Measurements from ENCODE around the gene ERCC3. TPM values are rescaled to one million over a fixed set of nuclear protein-coding genes. Genes with fewer than 3 reads are reported as not detected.

The ERCC3 gene
- polyA plus RNA-seq, 1 of the 3 experiments (the other 2 are of a cell fraction), result 84.8 TPM

DNA sequence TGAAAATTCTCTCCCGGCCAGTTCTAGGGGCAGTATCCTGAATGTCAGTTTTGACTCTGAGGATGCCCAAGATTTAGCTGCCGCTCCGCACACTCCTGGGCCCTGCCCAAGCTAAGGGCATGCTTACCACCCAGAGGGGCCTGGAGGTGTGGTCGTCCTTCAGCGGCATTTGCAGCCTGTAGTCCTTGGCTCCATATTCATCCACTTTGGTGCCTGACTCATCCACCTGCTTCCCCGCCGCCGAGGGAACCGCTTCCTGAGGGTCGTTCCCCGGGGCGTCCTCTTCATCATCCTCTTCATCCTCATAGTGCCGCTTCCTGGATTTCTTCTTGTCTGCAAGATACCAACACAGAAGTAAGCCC is 577 bp downstream of the ERCC3 start:
- no peaks in the 10 kb centered on the region for H3K9me3 ChIP-seq
- DNase-seq, result peak; percentile 32
- H3K9me2 ChIP-seq, result no peaks in the 10 kb centered on the region
- H3F3A ChIP-seq (replicated peaks; ENCODE audit: insufficient read depth), result peaks cover under 1% of the 10 kb centered on the region
- ChIA-PET POLR2A (interaction anchor here (0.6 to 1.9 kb wide), 7 partner anchors 13 to 239 kb away, joined by 3 to 7 read pairs (median 4); no protein-coding TSS in a partner anchor), CTCF (interaction anchor here (0.9 to 3.8 kb wide), 5 partner anchors 63 to 299 kb away, joined by 3 to 14 read pairs (median 4); no protein-coding TSS in a partner anchor)
- peak overlapping the region; percentile 92 for H3K9ac ChIP-seq
- peak overlapping the region; percentile 93 to 98 for H3K4me3 ChIP-seq (ENCODE audit: low read depth in 2 of 2, low read length in 1 of 2)
- peaks cover 0 to 4% of the 10 kb centered on the region in 2 experiments; a peak in 1 of 4 replicates for H3K4me1 ChIP-seq (ENCODE audit: control insufficient read depth in 1 of 2, insufficient read depth in 2 of 2, low read depth in 1 of 2, low read length in 1 of 2)
- no peaks in the 10 kb centered on the region for H4K20me1 ChIP-seq (ENCODE audit: insufficient read depth)
- H3K36me3 ChIP-seq (replicated peaks in 1 of 2; ENCODE audit: control insufficient read depth in 1 of 2, insufficient read depth in 2 of 2, low read length in 1 of 2), result peaks cover 37 to 45% of the 10 kb centered on the region in 2 experiments
- peak overlapping the region; percentile 89; the same call in 1 of the 2 replicates for H2AFZ ChIP-seq (ENCODE audit: low read depth)
- H3K27me3 ChIP-seq (ENCODE audit: insufficient read depth), result no peaks in the 10 kb centered on the region
- H3K27ac ChIP-seq (ENCODE audit: low read depth in 2 of 2, low read length in 1 of 2), result peak overlapping the region; percentile 65 to 77; a peak in 3 of 4 replicates
- TF ChIP-seq NFIC (IDR thresholded peaks at IDR 0.05; ENCODE audit: borderline replicate concordance), result no peak
- TF ChIP-seq, protein P1, sequence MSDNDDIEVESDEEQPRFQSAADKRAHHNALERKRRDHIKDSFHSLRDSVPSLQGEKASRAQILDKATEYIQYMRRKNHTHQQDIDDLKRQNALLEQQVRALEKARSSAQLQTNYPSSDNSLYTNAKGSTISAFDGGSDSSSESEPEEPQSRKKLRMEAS (IDR thresholded peaks at IDR 0.05; ENCODE audit: low read depth), result no peak
- no peak for TF ChIP-seq FOSL2 (IDR thresholded peaks at IDR 0.05; ENCODE audit: borderline replicate concordance, low read depth)
- TF ChIP-seq GATA2 (CRISPR knock-in tag; IDR thresholded peaks at IDR 0.05), result no peak
- TF ChIP-seq ELF1 (IDR thresholded peaks at IDR 0.05), result no peak
- TF ChIP-seq RFX5 (IDR thresholded peaks at IDR 0.05; ENCODE audit: low read length), result no peak
- no peak for TF ChIP-seq TEAD4 (IDR thresholded peaks at IDR 0.05; ENCODE audit: borderline replicate concordance, insufficient read depth)
- no peak for TF ChIP-seq TAF1 (IDR thresholded peaks at IDR 0.05; ENCODE audit: borderline replicate concordance, low read depth, low read length)
- no peak for TF ChIP-seq SIN3A (IDR thresholded peaks at IDR 0.05; ENCODE audit: borderline replicate concordance, low read depth, low read length)
- no peak for TF ChIP-seq CHD2 (IDR thresholded peaks at IDR 0.05; ENCODE audit: low read length, partially characterized antibody)
- TF ChIP-seq YY1 (IDR thresholded peaks at IDR 0.05; ENCODE audit: low read depth), result no peak
- TF ChIP-seq FOXJ3 (CRISPR knock-in tag; IDR thresholded peaks at IDR 0.05), result no peak
- TF ChIP-seq, protein P2, sequence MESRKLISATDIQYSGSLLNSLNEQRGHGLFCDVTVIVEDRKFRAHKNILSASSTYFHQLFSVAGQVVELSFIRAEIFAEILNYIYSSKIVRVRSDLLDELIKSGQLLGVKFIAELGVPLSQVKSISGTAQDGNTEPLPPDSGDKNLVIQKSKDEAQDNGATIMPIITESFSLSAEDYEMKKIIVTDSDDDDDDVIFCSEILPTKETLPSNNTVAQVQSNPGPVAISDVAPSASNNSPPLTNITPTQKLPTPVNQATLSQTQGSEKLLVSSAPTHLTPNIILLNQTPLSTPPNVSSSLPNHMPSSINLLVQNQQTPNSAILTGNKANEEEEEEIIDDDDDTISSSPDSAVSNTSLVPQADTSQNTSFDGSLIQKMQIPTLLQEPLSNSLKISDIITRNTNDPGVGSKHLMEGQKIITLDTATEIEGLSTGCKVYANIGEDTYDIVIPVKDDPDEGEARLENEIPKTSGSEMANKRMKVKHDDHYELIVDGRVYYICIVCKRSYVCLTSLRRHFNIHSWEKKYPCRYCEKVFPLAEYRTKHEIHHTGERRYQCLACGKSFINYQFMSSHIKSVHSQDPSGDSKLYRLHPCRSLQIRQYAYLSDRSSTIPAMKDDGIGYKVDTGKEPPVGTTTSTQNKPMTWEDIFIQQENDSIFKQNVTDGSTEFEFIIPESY (IDR thresholded peaks at IDR 0.05; ENCODE audit: borderline replicate concordance, low read depth), result no peak
- H3K4me2 ChIP-seq, result peak overlapping the region; percentile 90
- WGBS (ENCODE audit: low lambda C conversion rate), result 0% methylated on average over 10 of the region's 13 CpGs
- peaks cover 44% of the 10 kb centered on the region for H3K79me2 ChIP-seq (ENCODE audit: insufficient read depth)

DNA sequence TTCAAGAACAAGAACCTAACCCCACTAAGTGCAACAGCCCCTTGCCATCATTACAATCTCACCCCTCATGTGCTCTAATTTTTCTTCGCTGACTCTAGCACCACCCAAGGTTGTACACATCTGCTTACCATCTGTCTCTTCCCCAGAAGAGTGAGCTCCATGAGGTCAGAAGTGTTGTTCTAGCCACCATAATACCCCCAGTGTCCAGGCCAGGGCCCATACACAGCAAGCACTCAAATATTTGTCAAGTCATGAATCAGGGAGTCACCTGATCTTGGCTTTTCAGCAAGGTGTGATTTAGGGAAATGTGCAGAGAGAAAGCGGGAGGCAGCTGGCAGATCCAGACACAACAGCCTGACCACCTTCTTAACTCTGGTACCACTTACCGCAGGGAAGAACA is 5.7 kb downstream of the ERCC3 start:
- Histone ChIP-seq H3K9me3 (no peaks in the 10 kb centered on the region), H3K4me3 (ENCODE audit: low read depth in 2 of 2, low read length in 1 of 2) (no peak overlapping the region), H3K27me3 (ENCODE audit: insufficient read depth) (no peaks in the 10 kb centered on the region), H3K79me2 (ENCODE audit: insufficient read depth) (peaks cover 52% of the 10 kb centered on the region), H3K4me1 (ENCODE audit: control insufficient read depth in 1 of 2, insufficient read depth in 2 of 2, low read depth in 1 of 2, low read length in 1 of 2) (peaks cover 0 to 3% of the 10 kb centered on the region in 2 experiments; a peak in 1 of 4 replicates), H2AFZ (ENCODE audit: low read depth) (no peak overlapping the region), H3K4me2 (no peak overlapping the region), H3K36me3 (replicated peaks in 1 of 2; ENCODE audit: control insufficient read depth in 1 of 2, insufficient read depth in 2 of 2, low read length in 1 of 2) (peaks cover 80 to 94% of the 10 kb centered on the region in 2 experiments), H3K9ac (no peak overlapping the region), H3K9me2 (no peaks in the 10 kb centered on the region), H3F3A (replicated peaks; ENCODE audit: insufficient read depth) (no peaks in the 10 kb centered on the region), H4K20me1 (ENCODE audit: insufficient read depth) (no peaks in the 10 kb centered on the region), H3K27ac (ENCODE audit: low read depth in 2 of 2, low read length in 1 of 2) (no peak overlapping the region)
- TF ChIP-seq, protein P3, sequence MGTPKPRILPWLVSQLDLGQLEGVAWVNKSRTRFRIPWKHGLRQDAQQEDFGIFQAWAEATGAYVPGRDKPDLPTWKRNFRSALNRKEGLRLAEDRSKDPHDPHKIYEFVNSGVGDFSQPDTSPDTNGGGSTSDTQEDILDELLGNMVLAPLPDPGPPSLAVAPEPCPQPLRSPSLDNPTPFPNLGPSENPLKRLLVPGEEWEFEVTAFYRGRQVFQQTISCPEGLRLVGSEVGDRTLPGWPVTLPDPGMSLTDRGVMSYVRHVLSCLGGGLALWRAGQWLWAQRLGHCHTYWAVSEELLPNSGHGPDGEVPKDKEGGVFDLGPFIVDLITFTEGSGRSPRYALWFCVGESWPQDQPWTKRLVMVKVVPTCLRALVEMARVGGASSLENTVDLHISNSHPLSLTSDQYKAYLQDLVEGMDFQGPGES (IDR thresholded peaks at IDR 0.05; ENCODE audit: low read depth, low read length), result no peak
- TF ChIP-seq EZH2phosphoT487 (IDR thresholded peaks at IDR 0.05; ENCODE audit: borderline replicate concordance, low read depth) (no peak), RXRA (IDR thresholded peaks at IDR 0.05; ENCODE audit: borderline replicate concordance, low read depth) (no peak), FOXJ3 (CRISPR knock-in tag; IDR thresholded peaks at IDR 0.05) (no peak), RCOR1 (IDR thresholded peaks at IDR 0.05; ENCODE audit: low read length) (no peak), FOSL2 (IDR thresholded peaks at IDR 0.05; ENCODE audit: borderline replicate concordance, low read depth) (no peak), CHD2 (IDR thresholded peaks at IDR 0.05; ENCODE audit: low read length, partially characterized antibody) (no peak), RAD21 (IDR thresholded peaks at IDR 0.05; ENCODE audit: low read length) (no peak), SMC3 (IDR thresholded peaks at IDR 0.05; ENCODE audit: low read depth, low read length) (no peak), TEAD4 (IDR thresholded peaks at IDR 0.05; ENCODE audit: borderline replicate concordance, insufficient read depth) (no peak), GABPA (IDR thresholded peaks at IDR 0.05; ENCODE audit: low read depth) (no peak), POLR2AphosphoS5 (IDR thresholded peaks at IDR 0.05; ENCODE audit: low read depth, low read length) (no peak), MXI1 (IDR thresholded peaks at IDR 0.05; ENCODE audit: low read depth, low read length) (no peak), NFIC (IDR thresholded peaks at IDR 0.05; ENCODE audit: borderline replicate concordance) (no peak), ELF1 (IDR thresholded peaks at IDR 0.05) (no peak)
- TF ChIP-seq, protein P1 (IDR thresholded peaks at IDR 0.05; ENCODE audit: low read depth), result no peak
- TF ChIP-seq, protein P4, sequence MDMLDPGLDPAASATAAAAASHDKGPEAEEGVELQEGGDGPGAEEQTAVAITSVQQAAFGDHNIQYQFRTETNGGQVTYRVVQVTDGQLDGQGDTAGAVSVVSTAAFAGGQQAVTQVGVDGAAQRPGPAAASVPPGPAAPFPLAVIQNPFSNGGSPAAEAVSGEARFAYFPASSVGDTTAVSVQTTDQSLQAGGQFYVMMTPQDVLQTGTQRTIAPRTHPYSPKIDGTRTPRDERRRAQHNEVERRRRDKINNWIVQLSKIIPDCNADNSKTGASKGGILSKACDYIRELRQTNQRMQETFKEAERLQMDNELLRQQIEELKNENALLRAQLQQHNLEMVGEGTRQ (IDR thresholded peaks at IDR 0.05; ENCODE audit: borderline replicate concordance, low read depth, low read length), result no peak
- no peak for DNase-seq
- ChIA-PET CTCF (no interaction called here), POLR2A (no interaction called here)
- WGBS (ENCODE audit: low lambda C conversion rate), result 94% methylated on average over 3 of the region's 3 CpGs
